Upper lobe of left lung (tissue), 6 donors: ENCODE results near the gene RNPS1. TPM values are rescaled to one million over a fixed set of nuclear protein-coding genes. Genes with fewer than 3 reads are reported as not detected.

Experiments used
- ATAC-seq, 2 donors: fragments of 200-7000 bp; cut with Tn5 transposase; one replicate each; pipeline ENCODE4 v1.9.1; 2022; ENCODE audit warnings: mild to moderate bottlenecking in 2 of 2, moderate library complexity in 2 of 2; ENCODE audit not compliant: low FRiP score in 2 of 2
- DNase-seq, 2 donors: peaks; one replicate each; pipeline ENCODE4 v3.0.0-alpha.2; 2019 to 2020
- H3K27ac ChIP-seq, 4 donors: fragments of 200-600 bp; sonication (generic); one replicate each; pipeline ENCODE4 v1.5.1; 2016 to 2019
- H3K27me3 ChIP-seq, 4 donors: fragments of 200-600 bp; sonication (generic); one replicate each; pipeline ENCODE4 v1.5.1; 2017 to 2019
- H3K36me3 ChIP-seq, 4 donors: fragments of 200-600 bp; sonication (generic); one replicate each; pipeline ENCODE4 v1.5.1; 2016 to 2019
- H3K4me1 ChIP-seq, 4 donors: fragments of 200-600 bp; sonication (generic); one replicate each; pipeline ENCODE4 v1.5.1; 2018 to 2019
- H3K4me3 ChIP-seq, 4 donors: fragments of 200-600 bp; sonication (generic); one replicate each; pipeline ENCODE4 v1.5.1; 2017 to 2019; ENCODE audit warnings: mild to moderate bottlenecking in 2 of 4, moderate library complexity in 1 of 4
- H3K9me3 ChIP-seq, 4 donors: fragments of 200-600 bp; sonication (generic); one replicate each; pipeline ENCODE4 v1.5.1; 2018 to 2019
- EP300 ChIP-seq, 4 donors: sonication (generic); formaldehyde crosslinking; IDR thresholded peaks; one replicate each; pipeline ENCODE4 v1.5.1; 2017; ENCODE audit warnings: antibody characterized with exemption in 4 of 4, control low read depth in 2 of 4
- POLR2A ChIP-seq, 4 donors: fragments of 450-650 bp; IDR thresholded peaks; one replicate each; pipeline ENCODE4 v1.5.1; 2016 to 2017; ENCODE audit warnings: antibody characterized with exemption in 4 of 4, mild to moderate bottlenecking in 2 of 4
- POLR2AphosphoS5 ChIP-seq, 2 donors: sonication (generic); formaldehyde crosslinking; IDR thresholded peaks; one replicate each; pipeline ENCODE4 v1.5.1; 2017; ENCODE audit warnings: antibody characterized with exemption in 2 of 2
- WGBS, 2 donors: methylation state at CpG; one replicate each; pipeline ENCODE4 v1.1.5; 2017 to 2018; 5-methylcytosine and 5-hydroxymethylcytosine counted together
- total RNA-seq, 6 donors: library from RNA; depleted of rRNA in 4 of 6; stranded (reverse); fragments of >200 nt in 4 of 6; gene quantifications; one replicate each; pipeline versions ENCODE4 v1.1.0 to v1.2.1, GENCODE V29; 2016 to 2021
- TF ChIP-seq, protein P1 (sequence below), 6 experiments: fragments of 450-650 bp in 4 of 6; fragments of 200-600 bp in 2 of 6; sonication (generic) in 2 of 6; IDR thresholded peaks; one replicate each; pipeline ENCODE4 v1.5.1; 2016 to 2019; ENCODE audit warnings: antibody characterized with exemption in 6 of 6
- donor health status: DM: no; HTN: no; CAD: no; lungs with moderate emphysema.
- donor health status: DM: no; HTN: yes; CAD: no; lungs with severe emphysema.

Gene RNPS1
- total RNA-seq, 6 donors from 2014 or later = 92.2 to 142 (median 114) TPM

GRCh38 chr16:2211923-2212347 lies 56.0 kb downstream of the RNPS1 start:
- WGBS, 2 donors = 73 to 76% methylated on average over 3 to 11 of the region's 11 CpGs
- ATAC-seq = no peak
- TF ChIP-seq POLR2A (IDR thresholded peaks at IDR 0.05) (no peak), POLR2AphosphoS5 (IDR thresholded peaks at IDR 0.05) (no peak), EP300 (IDR thresholded peaks at IDR 0.05) (no peak)
- TF ChIP-seq, protein P1, sequence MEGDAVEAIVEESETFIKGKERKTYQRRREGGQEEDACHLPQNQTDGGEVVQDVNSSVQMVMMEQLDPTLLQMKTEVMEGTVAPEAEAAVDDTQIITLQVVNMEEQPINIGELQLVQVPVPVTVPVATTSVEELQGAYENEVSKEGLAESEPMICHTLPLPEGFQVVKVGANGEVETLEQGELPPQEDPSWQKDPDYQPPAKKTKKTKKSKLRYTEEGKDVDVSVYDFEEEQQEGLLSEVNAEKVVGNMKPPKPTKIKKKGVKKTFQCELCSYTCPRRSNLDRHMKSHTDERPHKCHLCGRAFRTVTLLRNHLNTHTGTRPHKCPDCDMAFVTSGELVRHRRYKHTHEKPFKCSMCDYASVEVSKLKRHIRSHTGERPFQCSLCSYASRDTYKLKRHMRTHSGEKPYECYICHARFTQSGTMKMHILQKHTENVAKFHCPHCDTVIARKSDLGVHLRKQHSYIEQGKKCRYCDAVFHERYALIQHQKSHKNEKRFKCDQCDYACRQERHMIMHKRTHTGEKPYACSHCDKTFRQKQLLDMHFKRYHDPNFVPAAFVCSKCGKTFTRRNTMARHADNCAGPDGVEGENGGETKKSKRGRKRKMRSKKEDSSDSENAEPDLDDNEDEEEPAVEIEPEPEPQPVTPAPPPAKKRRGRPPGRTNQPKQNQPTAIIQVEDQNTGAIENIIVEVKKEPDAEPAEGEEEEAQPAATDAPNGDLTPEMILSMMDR (IDR thresholded peaks at IDR 0.05) = no peak
- no peaks in the 10 kb centered on the region for H3K27me3 ChIP-seq
- H3K27ac ChIP-seq = peak overlapping the region; percentile 10 to 87 (median 63)
- peaks cover 0 to 41% (median 29%) of the 10 kb centered on the region in 4 donors for H3K36me3 ChIP-seq
- no peak overlapping the region for H3K4me3 ChIP-seq
- no peaks in the 10 kb centered on the region for H3K9me3 ChIP-seq
- H3K4me1 ChIP-seq = peaks cover 31 to 40% (median 34%) of the 10 kb centered on the region in 4 donors
- DNase-seq = no peak

DNA sequence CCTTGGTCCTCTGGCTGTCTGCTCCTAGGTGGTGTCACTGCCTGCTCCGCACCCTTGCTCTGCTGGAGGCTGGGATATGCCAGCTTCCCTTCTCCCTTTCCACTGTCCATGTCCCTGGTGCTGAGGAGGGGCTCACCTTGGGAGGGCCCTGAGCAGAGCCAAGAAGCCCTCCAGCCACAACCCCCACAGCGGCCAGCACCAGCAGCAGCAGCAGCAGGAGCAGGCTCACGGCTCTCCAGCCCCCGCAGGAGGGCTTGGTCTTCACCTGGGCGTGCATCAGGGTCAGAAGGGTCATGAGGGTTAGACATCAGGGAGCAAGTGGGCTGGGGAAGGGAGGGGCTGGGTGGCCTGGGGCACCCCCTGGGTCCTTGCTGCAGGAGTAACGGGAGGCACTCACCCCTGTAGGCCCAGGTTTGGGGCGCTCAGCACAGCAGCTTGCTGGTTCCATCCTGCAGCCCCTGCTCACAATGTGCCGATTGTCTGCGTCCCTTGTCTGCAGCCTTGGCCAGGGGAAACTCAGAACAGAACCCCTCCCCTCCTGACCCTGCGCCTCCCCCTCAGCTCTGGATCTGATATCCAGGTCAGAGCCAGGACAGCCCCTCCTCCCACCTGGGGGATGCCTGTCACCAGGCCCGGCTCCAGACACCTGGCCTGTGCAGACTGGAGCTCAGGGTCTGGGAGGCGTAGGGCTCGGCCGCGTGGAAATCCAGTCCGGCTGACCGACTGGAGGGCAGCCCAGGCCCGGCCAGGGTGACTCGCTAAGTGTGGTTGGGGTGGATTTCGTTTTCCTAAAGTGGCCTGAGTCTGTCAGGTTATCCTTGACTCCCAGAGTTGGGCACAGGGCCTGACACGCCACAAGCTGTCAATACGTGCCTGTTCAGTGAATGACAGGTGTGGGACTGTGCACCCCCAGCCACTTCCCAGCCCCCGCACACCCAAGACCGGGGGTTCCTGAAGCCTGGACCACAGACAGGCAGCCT lies 57.2 kb downstream of the RNPS1 start, which contains the start of gene BRICD5:
BRICD5 (minus strand) TSS at position 478 of the 980 bp plus-strand sequence; CDS start at position 448, 30 bp downstream.
- ATAC-seq (no peak), DNase-seq (no peak)
- Histone ChIP-seq H3K36me3 (peaks cover 0 to 42% (median 33%) of the 10 kb centered on the region in 4 donors), H3K27me3 (no peaks in the 10 kb centered on the region), H3K9me3 (no peaks in the 10 kb centered on the region), H3K4me1 (peaks cover 38 to 49% (median 40%) of the 10 kb centered on the region in 4 donors), H3K4me3 (no peak within 1 kb of the TSS), H3K27ac (peak within 1 kb of the TSS; percentile 10 to 87 (median 63))
- WGBS, 2 donors = 73 to 84% methylated on average over 6 to 16 of the region's 24 CpGs
- TF ChIP-seq POLR2A (IDR thresholded peaks at IDR 0.05) = no peak
- TF ChIP-seq POLR2AphosphoS5 (IDR thresholded peaks at IDR 0.05) = no peak
- TF ChIP-seq EP300 (IDR thresholded peaks at IDR 0.05) = no peak
- TF ChIP-seq, protein P1 (IDR thresholded peaks at IDR 0.05) = no peak

DNA sequence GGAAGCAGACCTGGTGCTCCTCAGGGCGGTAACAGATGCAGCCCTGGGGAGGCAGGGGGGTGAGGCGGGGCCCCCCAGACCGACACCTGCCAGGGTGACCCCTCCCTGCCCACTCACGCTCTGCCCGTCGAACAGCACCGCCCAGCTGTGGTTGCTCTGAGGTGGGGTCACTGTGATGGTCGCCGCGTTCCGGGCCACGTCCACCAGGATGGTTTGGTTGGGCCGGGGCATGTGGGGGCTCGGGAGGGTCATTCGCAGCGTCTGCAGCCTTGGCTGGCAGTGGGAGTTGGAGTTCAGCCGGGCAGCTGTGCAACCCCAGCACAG lies 58.0 kb downstream of the RNPS1 start:
- TF ChIP-seq EP300 (IDR thresholded peaks at IDR 0.05) = no peak
- no peak for TF ChIP-seq POLR2A (IDR thresholded peaks at IDR 0.05)
- TF ChIP-seq POLR2AphosphoS5 (IDR thresholded peaks at IDR 0.05) = no peak
- TF ChIP-seq, protein P1 (IDR thresholded peaks at IDR 0.05) = no peak
- H3K27me3 ChIP-seq = no peaks in the 10 kb centered on the region
- H3K36me3 ChIP-seq = peaks cover 0 to 42% (median 33%) of the 10 kb centered on the region in 4 donors
- DNase-seq (peak in 1 of 2 donors; percentile 70), ATAC-seq (no peak)
- H3K4me1 ChIP-seq = peaks cover 34 to 44% (median 36%) of the 10 kb centered on the region in 4 donors
- WGBS, 2 donors = no CpG with 5 or more reads among the region's 17 CpGs
- H3K27ac ChIP-seq = no peak overlapping the region
- H3K9me3 ChIP-seq = no peaks in the 10 kb centered on the region
- no peak overlapping the region for H3K4me3 ChIP-seq

- ATAC-seq (no peak), DNase-seq (peak in 1 of 2 donors; percentile 74)
- 84 to 94% methylated on average over 6 to 29 of the region's 29 CpGs for WGBS, 2 donors
- no peak overlapping the region for H3K4me3 ChIP-seq
- TF ChIP-seq POLR2A (IDR thresholded peaks at IDR 0.05) = no peak
- TF ChIP-seq, protein P1 (IDR thresholded peaks at IDR 0.05) = no peak
- no peak for TF ChIP-seq POLR2AphosphoS5 (IDR thresholded peaks at IDR 0.05)
- no peak for TF ChIP-seq EP300 (IDR thresholded peaks at IDR 0.05)
- H3K36me3 ChIP-seq = peaks cover 0 to 42% (median 33%) of the 10 kb centered on the region in 4 donors
- H3K27ac ChIP-seq = no peak overlapping the region
- H3K9me3 ChIP-seq = no peaks in the 10 kb centered on the region
- peaks cover 40 to 49% (median 40%) of the 10 kb centered on the region in 4 donors for H3K4me1 ChIP-seq
- no peaks in the 10 kb centered on the region for H3K27me3 ChIP-seq
These were observed 58.5 kb downstream of the RNPS1 start for GRCh38 chr16:2209258-2210008.
